HG03378 (cell line): ENCODE data around the gene SCRN1.
"Not testable (repeated sequence)": the region's sequence is repeated elsewhere in the genome, so short reads cannot be mapped to it uniquely, and the experiment has no call there.

ENCODE experiments used
- ATAC-seq: cut with Tn5 transposase; IDR thresholded peaks from one replicate; pipeline ENCODE4 v1.9.1; 2021; ENCODE audit warnings: mild to moderate bottlenecking, moderate library complexity; ENCODE audit not compliant: unreplicated experiment

Gene SCRN1

GRCh38 chr7:29969738-29970137 is 19.9 kb downstream of the SCRN1 start:
- no peak for ATAC-seq

- no peak for ATAC-seq
These were observed 20.8 kb downstream of the SCRN1 start for GRCh38 chr7:29968683-29969395.

- no peak for ATAC-seq
These were observed 24.6 kb downstream of the SCRN1 start for GRCh38 chr7:29965030-29965429.

GRCh38 chr7:29962035-29962434 is 27.6 kb downstream of the SCRN1 start:
- ATAC-seq, result no peak

- ATAC-seq, result not testable (repeated sequence)
These were observed 28.0 kb downstream of the SCRN1 start for GRCh38 chr7:29961611-29962010.

GRCh38 chr7:29958667-29959358 is 30.8 kb downstream of the SCRN1 start:
- ATAC-seq, result no peak

GRCh38 chr7:29957521-29958310 is 31.9 kb downstream of the SCRN1 start:
- ATAC-seq, result no peak

GRCh38 chr7:29956487-29956836 is 33.1 kb downstream of the SCRN1 start:
- no peak for ATAC-seq

- ATAC-seq, result no peak
These were observed 33.7 kb downstream of the SCRN1 start for GRCh38 chr7:29955799-29956486.

GRCh38 chr7:29955075-29955792 is 34.4 kb downstream of the SCRN1 start:
- no peak for ATAC-seq

- ATAC-seq, result no peak
These were observed 35.8 kb downstream of the SCRN1 start for GRCh38 chr7:29953726-29954347.

GRCh38 chr7:29951206-29951605 is 38.4 kb downstream of the SCRN1 start:
- no peak for ATAC-seq

- ATAC-seq, result no peak
These were observed 39.1 kb downstream of the SCRN1 start for GRCh38 chr7:29950480-29950879.

- no peak for ATAC-seq
These were observed 41.0 kb downstream of the SCRN1 start for GRCh38 chr7:29948587-29948986.

- no peak for ATAC-seq
These were observed 43.0 kb downstream of the SCRN1 start for GRCh38 chr7:29946428-29947186.

GRCh38 chr7:29945259-29945809 is 44.3 kb downstream of the SCRN1 start:
- ATAC-seq, result no peak

- ATAC-seq, result no peak
These were observed 49.4 kb downstream of the SCRN1 start for GRCh38 chr7:29940199-29940598.

- ATAC-seq, result no peak
These were observed 52.5 kb downstream of the SCRN1 start for GRCh38 chr7:29937132-29937531.

GRCh38 chr7:29935111-29935510 is 54.5 kb downstream of the SCRN1 start:
- ATAC-seq, result no peak
